NCI-H82 treated with DMSO at 0.1 percent for 48 hours (cell line): Measurements from ENCODE around the gene ZBP1.
A peak's percentile ranks its signal among the peaks of the same experiment; 100 is the strongest.

Source experiments
- DNase-seq: peaks from one replicate; lab custom pipeline; 2025; ENCODE audit not compliant: unreplicated experiment; lab: John Stamatoyannopoulos, UW

Gene ZBP1

GRCh38 chr20:57620274-57620990 is at the start of gene ZBP1:
Gene ZBP1, minus strand, starts transcription at chr20:57620426. Its CDS starts 131 bp downstream, at chr20:57620295.
- DNase-seq = no peak

DNA sequence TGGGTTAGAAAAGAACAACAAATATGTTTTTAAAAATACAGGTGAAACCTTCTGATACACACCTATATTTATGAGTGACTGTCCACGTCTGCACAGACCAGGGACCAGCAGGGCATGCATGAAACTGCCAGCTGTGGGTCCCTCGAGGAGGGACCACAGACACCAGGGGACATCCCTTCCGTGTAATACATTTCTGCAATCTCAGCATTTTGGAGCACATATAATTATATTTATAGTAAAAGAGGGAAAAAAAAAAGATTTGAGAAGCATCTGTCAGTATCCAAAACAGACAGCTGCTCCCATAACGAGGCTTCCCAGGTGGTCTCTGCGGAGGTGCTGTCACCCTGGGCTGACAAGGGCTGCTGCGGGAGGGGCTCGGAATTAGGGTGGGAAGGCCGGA is 49.4 kb upstream of the ZBP1 start:
- DNase-seq = no peak

GRCh38 chr20:57667924-57668782 is 47.9 kb upstream of the ZBP1 start:
- no peak for DNase-seq

GRCh38 chr20:57667388-57667787 is 47.2 kb upstream of the ZBP1 start:
- peak; percentile 67 for DNase-seq

DNA sequence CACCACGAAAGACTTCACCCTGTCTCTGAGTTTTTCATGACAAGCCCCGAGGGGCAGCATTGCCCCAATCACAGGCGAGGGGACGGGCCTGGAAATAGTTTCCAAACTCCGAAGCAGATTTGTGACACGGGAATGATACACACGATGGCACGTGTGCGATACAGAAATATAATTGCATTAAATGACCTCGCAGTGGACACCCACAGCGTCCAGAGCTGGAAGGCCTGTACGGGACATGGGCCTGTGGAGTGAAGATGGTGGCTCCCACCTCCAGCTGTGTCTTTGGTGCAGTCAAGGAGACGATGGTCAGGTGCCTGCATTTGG is 46.6 kb upstream of the ZBP1 start:
- no peak for DNase-seq

GRCh38 chr20:57666106-57666833 is 46.0 kb upstream of the ZBP1 start:
- no peak for DNase-seq

DNA sequence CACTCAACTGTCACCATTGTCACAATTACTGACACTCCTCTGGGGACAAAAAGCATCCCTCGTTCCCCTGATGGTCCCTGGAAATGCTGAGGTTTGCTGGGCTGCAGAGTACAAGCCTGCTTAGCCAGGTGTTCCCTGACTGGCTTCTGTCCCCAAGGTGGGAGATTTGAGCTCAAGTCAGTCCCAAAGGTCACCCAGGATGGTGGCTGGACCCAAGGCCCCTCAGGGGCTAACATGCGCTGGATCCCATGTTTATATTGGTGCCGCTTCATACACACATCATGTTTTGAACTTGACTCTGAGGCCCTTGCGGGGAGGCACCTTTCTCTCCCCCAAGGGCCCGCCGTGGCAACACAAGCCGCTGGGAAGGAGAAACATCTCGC is 45.4 kb upstream of the ZBP1 start:
- no peak for DNase-seq

DNA sequence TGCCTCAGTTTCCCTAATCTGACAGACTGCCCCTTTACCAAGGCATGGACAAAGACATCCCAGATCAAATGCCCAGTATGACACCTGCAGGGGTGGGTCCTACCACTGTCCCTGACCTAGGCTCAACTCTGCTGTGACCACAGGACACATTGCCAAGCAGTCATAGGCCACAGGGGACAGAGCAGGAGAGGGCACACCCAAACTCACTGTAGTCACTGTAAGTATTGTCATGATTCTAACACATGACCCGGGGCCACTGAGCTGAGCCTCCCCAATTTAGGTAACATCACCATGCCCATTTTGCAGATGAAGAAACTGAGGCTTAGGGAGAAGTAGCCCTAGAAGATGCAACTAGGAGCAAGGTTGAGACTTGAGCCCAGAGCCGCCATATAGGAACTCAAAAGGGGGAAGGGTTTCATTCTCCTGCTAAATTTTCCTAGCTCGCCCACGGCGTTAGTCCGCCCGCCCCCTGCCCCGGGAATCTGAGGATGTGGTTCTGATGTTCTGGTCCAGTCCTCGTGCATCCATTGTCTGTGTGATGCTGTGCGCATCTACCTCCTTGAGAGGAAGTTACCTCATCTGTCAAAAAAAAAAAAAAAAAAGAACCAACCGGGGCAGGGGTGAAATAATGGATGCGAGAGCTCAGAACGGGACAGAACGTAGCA is 44.8 kb upstream of the ZBP1 start:
- no peak for DNase-seq

DNA sequence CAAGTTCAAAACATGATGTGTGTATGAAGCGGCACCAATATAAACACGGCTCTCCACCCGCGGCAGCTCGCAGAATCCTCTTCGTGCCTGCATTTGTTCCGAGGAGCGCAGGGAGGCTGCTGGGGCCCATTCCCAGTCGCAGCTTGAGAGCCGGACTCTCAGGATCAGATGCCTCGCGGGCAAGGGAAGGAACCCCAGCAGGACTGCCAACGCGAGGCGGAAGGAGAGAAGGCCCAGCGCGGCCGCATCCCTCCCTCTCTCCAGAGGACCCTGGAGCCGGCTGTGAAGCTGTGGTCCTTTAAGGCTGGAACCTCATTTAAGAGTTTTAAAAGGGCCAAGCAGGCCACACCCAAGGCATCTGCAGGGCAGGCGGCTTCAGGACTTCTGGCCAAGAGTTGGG is 44.2 kb upstream of the ZBP1 start:
- DNase-seq = no peak

DNA sequence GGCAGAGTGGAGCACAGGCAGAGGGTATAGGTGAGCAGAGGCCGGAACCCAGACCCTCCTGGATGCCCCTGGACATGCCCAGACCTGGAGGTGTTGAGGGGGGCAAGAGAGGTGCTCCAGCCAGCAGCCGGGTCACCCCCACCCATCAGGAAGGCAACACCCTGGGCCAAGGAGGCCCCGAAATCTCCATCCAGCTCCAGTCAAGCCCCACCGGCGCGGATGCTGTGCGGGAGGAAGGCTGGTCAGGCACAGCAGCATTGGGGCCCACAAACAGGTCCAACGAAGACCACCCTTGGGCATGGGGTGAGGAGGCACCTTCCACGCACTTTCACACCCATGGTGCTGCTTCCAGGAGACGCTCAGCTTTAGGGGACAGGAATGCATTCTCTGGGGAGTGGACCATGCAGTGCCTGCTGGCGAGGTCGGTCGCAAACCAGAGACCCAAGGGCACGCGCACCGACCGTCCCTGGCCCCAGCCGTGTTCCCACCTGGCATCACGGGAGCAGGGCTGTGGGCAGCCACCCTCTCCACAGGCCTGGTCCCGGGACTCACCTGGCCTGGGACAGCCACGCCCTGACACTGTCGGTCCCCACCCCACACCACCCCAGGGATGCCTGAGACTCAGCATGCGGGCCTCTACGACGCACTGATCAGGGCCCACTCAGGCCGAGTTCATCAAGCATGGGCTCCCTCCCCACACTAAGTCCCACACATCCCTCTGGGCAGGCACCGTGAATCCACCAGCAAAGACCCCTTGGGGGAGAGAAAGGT is 43.6 kb upstream of the ZBP1 start:
- DNase-seq = no peak

DNA sequence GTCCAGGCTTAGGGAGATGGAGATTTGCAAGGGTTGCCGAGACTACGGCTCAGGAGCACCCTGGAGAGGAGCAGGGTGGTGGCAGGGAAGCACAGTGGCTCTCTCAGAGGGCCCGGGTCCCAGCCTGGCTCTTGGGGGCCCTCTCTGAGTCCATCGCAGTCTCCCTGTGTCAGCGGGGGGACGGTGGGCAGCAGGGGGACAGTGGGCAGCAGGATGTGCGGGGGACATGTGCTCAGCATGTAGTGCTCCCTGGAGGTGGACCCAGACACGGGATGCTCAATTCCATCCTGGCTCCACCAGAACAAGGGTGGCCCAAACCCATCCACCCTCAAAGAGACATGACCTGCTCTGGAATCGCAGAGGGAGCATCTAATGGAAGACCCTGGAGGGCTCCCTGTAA is 43.0 kb upstream of the ZBP1 start:
- no peak for DNase-seq

DNA sequence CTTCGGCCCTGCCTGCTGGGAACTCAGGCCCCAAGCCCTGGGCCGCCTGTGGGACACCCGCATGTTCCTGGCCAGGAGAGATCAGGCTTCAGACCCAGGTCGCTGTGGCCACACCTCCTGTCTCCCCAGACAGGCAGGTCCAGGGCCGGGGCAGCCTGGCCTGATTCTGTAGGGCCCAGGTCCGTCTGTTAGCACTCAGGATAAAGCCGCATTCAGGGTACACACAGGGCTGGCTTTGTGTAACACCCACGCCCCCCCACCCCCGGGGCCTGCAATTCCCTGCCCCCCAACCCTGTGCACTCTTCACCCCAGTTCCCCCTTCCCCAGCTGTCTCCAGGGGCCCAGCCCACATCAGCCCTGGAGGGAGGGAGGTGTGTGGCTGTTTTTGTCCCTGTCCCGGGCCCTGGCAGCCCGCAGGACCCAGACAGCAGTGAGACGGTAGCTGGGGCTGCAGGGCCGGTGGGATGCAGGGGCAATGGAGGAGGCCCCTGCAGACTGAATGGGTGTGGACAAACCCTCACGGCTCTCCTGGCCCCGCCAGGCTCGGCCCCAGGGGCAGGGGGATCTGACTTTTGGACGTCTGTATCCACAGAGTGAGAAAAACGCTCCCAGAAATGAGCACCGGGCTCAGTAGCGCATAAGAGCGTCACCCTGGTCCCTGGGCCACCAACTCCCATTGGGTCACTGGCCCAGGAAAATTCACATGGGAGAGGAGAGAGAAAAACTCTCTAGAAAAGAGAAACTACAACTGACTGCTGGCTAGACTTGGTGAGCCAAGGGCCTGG is 42.4 kb upstream of the ZBP1 start:
- DNase-seq = no peak

DNA sequence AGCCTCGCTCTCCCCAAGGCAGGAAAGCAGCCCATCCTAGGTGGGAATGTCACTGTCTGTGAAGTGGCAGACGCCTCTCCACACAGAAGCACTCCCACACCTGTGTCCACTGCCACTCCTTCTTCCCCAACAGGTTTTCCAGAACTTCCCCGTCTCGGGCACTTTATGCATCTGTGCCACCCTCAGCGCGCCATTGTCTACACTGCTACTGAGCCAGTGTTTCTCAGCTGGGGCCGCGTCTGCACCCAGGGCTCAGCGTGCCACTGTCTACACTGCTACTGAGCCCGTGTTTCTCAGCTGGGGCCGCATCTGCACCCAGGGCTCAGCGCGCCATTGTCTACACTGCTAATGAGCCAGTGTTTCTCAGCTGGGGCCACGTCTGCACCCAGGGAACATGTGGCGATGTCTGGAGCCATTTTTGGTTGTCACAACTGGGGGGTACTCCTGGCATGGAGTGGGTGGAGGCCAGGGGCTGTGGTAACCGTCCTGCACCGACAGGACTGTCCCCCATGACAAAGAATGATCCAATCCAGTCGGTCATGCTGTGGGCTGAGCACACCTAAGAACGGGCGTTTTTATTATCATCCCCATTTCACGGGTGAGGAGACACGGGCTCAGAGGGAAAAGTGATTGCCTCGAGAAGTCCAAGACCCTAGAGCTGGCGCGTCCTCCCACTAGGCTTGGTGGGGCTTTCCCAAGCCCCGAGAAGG is 41.7 kb upstream of the ZBP1 start:
- no peak for DNase-seq

GRCh38 chr20:57660922-57661745 is 40.9 kb upstream of the ZBP1 start:
- no peak for DNase-seq

DNA sequence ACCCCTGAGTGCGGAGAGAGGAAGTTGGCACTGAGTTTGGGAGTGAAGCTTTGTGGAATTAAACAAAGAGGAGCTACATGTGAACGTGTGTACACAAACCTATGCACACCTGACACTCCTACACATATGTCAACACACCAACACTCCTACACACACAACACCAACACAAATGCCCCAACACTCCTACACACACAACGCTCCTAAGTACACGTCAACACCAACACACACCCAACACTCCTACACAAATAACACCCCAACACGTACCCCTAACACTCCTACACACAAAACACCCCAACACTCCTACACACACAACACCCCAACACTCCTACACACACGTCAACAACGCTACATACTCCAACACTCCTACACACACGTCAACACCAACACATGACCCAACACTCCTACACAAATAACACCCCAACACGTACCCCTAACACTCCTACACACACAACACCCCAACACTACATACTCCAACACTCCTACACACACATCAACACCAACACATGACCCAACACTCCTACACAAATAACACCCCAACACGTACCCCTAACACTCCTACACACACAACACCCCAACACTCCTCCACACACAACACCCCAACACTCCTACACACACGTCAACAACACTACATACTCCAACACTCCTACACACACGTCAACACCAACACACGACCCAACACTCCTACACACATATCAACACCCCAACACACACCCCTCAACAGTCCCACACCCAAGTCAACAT is 40.1 kb upstream of the ZBP1 start:
- no peak for DNase-seq

GRCh38 chr20:57659517-57660180 is 39.4 kb upstream of the ZBP1 start:
- no peak for DNase-seq

GRCh38 chr20:57658833-57659516 is 38.7 kb upstream of the ZBP1 start:
- no peak for DNase-seq
